ENCODE measurements around the gene CGNL1.
A peak's percentile ranks its signal among the peaks of the same experiment; 100 is the strongest.

Gene CGNL1

GRCh38 chr15:57375827-57376695 is at the start of gene CGNL1:
Gene CGNL1 (plus strand): TSS chr15:57376505. CDS start chr15:57438000, 61,495 bp downstream.
- H3K4me3 ChIP-seq (ENCODE audit: low read length): peak within 1 kb of the TSS; percentile 48
- peak; percentile 19 for DNase-seq (ENCODE audit: low read depth)
- no peak for TF ChIP-seq CTCF (IDR thresholded peaks at IDR 0.05; ENCODE audit: insufficient read depth, low read depth, low read length, missing control alignments)

- TF ChIP-seq CTCF (IDR thresholded peaks at IDR 0.05; ENCODE audit: insufficient read depth, low read depth, low read length, missing control alignments): no peak
- H3K4me3 ChIP-seq (ENCODE audit: low read length): no peak overlapping the region
- DNase-seq (ENCODE audit: low read depth): no peak
Observed at GRCh38 chr15:57327985-57328471, 48.3 kb upstream of the CGNL1 start.

GRCh38 chr15:57328479-57328878 is 47.8 kb upstream of the CGNL1 start:
- no peak for DNase-seq (ENCODE audit: low read depth)
- TF ChIP-seq CTCF (IDR thresholded peaks at IDR 0.05; ENCODE audit: insufficient read depth, low read depth, low read length, missing control alignments): no peak
- no peak overlapping the region for H3K4me3 ChIP-seq (ENCODE audit: low read length)

- H3K4me3 ChIP-seq (ENCODE audit: low read length): no peak overlapping the region
- no peak for TF ChIP-seq CTCF (IDR thresholded peaks at IDR 0.05; ENCODE audit: insufficient read depth, low read depth, low read length, missing control alignments)
Observed at GRCh38 chr15:57328897-57329296, 47.4 kb upstream of the CGNL1 start.

GRCh38 chr15:57329582-57330367 is 46.5 kb upstream of the CGNL1 start:
- TF ChIP-seq CTCF (IDR thresholded peaks at IDR 0.05; ENCODE audit: insufficient read depth, low read depth, low read length, missing control alignments): no peak
- DNase-seq (ENCODE audit: low read depth): no peak
- H3K4me3 ChIP-seq (ENCODE audit: low read length): no peak overlapping the region

More at GRCh38 chr15:57328897-57329296, 47.4 kb upstream of the CGNL1 start:
- no peak for DNase-seq (ENCODE audit: low read depth)

GRCh38 chr15:57330619-57331340 is 45.5 kb upstream of the CGNL1 start:
- no peak for TF ChIP-seq CTCF (IDR thresholded peaks at IDR 0.05; ENCODE audit: insufficient read depth, low read depth, low read length, missing control alignments)
- no peak for DNase-seq (ENCODE audit: low read depth)
- H3K4me3 ChIP-seq (ENCODE audit: low read length): no peak overlapping the region
